NK-92 (cell line): ENCODE measurements around the gene TMCC2.

ENCODE experiments used
- DNase-seq: peaks from one replicate; lab custom pipeline; 2025; ENCODE audit not compliant: unreplicated experiment; lab: John Stamatoyannopoulos, UW

TMCC2 gene

DNA sequence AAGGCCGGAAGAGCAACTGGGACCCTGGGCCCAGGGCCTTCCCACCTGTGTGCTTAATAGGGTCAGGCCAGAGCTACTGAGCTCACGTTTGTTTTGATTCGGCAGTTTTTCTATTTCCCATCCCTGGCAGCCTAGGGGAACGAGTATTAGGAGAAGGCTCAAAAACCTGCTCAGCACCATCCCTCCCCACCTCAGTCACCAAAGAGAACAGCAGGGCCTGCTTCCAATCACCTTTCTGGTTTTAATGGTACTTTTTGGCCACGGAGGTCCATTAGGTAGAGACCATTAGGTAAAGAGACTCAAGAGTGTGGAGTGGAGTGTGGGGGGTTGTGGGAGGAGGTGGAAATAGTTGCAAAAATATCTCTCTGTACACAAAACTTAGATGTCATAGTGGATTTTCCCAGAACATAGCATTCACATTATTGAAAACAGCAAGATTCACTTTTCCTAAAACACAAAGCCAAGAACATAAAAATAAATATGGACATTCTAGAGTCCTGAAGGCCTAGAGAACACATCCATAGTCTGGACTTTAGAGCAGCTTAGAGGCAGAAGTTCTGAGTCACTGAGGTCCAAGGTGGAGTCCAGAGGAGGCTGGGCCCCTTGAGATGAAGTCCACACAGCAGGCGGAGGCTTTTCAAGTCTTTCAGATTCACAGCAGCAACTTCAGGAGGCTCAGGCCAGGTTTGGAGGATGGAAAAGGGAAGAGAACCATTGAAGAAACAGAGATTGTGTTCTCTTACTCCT is 74.3 kb downstream of the TMCC2 start:
- DNase-seq, result no peak

- no peak for DNase-seq
These were observed 75.6 kb downstream of the TMCC2 start for GRCh38 chr1:205303247-205303888.

GRCh38 chr1:205304046-205304694 is 76.4 kb downstream of the TMCC2 start:
- no peak for DNase-seq

DNA sequence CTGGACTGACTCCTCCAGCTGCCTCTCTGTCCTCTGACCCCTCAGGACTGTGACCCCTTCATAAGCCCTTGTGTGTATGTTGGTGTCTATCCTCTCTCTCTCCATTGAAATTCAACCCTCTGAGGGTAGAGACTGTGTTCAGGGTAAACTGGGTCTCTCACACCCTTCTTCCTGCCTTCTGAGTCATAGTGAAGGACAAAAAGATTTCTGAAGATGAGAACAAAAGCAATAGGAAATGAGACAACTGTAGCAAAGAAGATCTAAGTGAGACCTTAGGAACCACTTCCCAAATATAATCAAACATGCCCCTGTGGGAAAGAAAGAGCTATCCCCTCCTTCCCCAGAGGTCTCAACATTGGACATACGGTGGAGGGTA is 76.9 kb downstream of the TMCC2 start:
- no peak for DNase-seq

GRCh38 chr1:205306929-205307566 is 79.3 kb downstream of the TMCC2 start:
- no peak for DNase-seq

- no peak for DNase-seq
These were observed 82.0 kb downstream of the TMCC2 start for GRCh38 chr1:205309741-205310140.

- no peak for DNase-seq
These were observed 83.4 kb downstream of the TMCC2 start for GRCh38 chr1:205310976-205311704.

DNA sequence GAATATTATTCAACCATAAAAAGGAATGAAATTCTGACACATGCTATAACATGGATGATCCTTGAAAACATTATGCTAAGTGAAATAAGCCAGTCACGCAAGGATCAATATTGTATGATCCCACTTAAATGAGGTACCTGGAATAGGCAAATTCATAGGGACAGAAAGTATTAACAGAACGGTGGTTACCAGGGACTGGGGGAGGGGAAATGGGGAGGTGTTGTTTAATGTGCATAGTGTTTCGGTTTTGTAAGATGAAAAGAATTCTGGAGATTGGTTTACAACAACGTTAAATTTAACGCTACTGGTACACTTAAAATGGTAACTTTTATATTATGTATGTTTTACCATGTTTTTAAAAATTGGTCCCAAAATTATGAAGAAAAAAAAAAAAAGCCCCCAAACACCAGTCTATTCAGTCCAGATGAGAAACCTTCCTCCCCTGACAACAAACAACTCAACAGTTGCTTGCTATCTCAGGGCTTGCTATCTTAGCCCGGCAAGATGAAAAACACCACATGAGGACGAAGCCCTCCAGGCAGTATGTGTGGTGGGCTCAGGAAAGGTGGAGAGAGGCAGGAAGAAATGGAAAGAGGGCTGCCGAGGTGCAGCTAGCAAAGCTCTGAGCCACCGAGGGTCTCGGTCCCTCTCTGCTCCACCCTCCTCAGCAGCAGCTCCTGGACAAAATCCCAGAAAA is 85.3 kb downstream of the TMCC2 start:
- DNase-seq, result no peak

GRCh38 chr1:205313563-205314308 is 86.0 kb downstream of the TMCC2 start:
- DNase-seq, result no peak

DNA sequence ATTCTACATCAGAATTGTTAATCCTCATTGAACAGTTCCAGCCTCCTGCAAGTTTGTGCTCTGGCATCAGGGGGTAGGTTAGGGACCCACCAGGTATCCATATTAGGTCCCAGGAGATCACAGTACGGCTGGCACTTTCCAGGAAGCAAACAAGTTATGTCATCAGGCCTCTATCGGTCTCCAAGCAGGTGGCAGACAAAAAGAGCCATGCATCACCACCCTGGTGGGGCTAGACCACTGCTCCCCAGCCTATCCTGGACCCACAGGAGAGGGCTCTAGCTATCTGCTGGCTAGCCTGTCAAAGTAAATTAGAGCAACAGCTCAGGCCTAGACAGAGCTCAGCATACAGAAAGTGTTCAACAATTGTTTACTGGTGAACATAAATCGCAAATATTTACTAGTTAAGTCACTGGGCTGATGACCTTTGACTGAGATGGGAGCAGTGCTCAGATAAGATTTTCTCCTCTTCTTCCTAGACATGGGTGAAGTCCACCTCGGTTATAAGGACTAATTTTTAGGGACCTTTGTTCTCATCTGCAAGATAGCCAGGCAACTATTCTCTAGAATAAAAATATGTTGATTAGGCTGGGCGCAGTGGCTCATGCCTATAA is 87.4 kb downstream of the TMCC2 start:
- DNase-seq, result no peak

GRCh38 chr1:205316161-205316566 is 88.4 kb downstream of the TMCC2 start:
- DNase-seq, result no peak

- no peak for DNase-seq
These were observed 89.7 kb downstream of the TMCC2 start for GRCh38 chr1:205317311-205317917.

DNA sequence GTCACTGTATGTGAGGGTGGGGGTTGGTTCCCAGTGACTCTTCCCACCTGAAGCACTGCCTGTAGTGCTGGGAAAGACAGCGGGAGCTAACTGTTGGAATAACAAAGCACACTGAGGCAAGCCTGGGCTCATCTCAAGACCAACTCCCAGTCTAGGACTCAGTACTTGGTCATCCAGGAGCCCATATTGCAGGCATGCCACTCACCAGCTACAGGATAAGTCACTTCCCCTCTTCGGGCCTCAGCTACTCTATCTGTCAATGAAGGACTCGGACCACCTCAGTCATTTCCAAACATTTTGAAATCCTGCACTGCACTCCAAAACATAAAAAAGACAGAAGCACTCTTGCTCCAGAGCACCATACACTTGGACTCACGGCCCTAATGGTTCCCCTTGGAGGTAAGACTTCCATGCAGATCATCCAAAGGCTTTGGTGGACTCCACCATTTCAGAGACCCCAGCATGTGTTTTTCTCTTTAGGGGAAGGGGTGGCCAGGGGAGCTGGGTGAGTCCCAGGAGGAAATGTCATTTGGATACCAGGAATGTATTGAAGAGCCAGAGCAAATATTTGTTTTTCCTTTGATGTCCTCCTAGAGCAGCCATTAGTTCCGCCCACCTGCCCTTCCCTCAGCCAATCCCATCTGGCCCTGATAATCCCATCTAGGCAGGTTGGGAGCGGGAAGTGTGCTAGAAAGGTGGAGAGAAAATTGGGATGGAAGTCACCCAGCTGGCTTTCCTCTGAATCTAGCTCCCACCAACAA is 90.7 kb downstream of the TMCC2 start:
- no peak for DNase-seq

- DNase-seq, result no peak
These were observed 91.6 kb downstream of the TMCC2 start for GRCh38 chr1:205319081-205320018.

DNA sequence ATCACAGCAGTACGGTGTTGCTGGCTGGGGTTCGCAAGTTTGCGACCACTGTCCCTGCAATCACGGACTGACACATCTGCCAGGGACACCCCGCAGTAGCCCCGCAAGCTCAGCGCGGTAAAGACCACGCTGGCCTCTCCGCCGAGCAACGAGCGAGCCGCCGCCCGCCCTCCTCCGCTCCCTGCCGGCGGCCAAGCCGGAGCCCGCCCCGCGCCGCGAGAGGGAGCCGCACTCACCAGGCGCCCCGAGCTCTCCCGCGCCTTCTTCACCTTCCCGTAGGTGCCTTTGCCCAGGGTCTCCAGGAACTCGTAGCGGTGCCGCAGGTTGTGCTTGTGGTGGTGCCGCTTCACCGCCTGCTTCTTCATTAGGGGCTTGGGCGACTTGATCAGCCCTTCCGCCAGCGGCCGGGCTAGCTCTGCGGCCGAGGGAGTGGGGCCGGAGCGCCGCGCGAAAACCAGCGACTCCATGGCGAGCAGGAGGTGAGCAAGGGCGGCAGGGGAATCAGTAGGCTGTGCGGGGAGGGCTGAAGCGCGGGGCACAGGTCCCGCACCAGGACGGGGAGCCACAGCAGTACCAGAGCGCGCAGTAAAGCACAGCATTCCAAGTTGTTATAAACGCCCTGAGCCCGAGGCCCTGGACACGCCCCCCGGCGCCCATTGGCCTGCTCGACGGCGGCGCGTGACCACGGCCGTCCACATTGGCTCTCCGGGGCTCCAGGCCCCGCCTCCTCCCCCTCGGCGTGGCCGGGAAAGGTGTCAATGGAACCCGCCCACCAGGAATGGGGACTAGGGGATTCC is 93.6 kb downstream of the TMCC2 start, which contains the start of gene NUAK2:
Gene NUAK2 (minus strand): TSS at position 584 of the 797 bp plus-strand sequence. CDS start 117 bp downstream, at position 467.
- DNase-seq, result no peak

- DNase-seq, result no peak
These were observed 94.2 kb downstream of the TMCC2 start for GRCh38 chr1:205321959-205322283.
